Psoas muscle (tissue), 8 donors: Measurements from ENCODE around the gene POU3F1. TPM values are rescaled to one million over a fixed set of nuclear protein-coding genes. Genes with fewer than 3 reads are reported as not detected.

Experiments
- ATAC-seq, 4 donors: fragments of 200-7000 bp; cut with Tn5 transposase; one replicate each; pipeline ENCODE4 v1.9.1; 2020; ENCODE audit warnings: moderate library complexity in 3 of 4, mild to moderate bottlenecking in 2 of 4
- DNase-seq, 2 donors: peaks; one replicate each; pipeline ENCODE4 v3.0.0-alpha.2; 2020
- H3K27ac ChIP-seq: fragments of 200-600 bp; one replicate; pipeline ENCODE4 v1.8.0; 2022
- H3K27me3 ChIP-seq, 3 donors: fragments of 200-600 bp in 1 of 3; one replicate each; pipeline versions ENCODE4 v1.6.1 to v1.8.0; 2013 to 2022; ENCODE audit warnings: low read length in 2 of 3, mild to moderate bottlenecking in 2 of 3, moderate library complexity in 1 of 3; ENCODE audit not compliant: insufficient read depth in 3 of 3
- H3K36me3 ChIP-seq, 2 donors: fragments of 200-600 bp in 1 of 2; one replicate each; pipeline versions ENCODE4 v1.6.1 to v1.8.0; 2013 to 2022; ENCODE audit warnings: low read depth in 1 of 2, mild to moderate bottlenecking in 1 of 2, moderate library complexity in 1 of 2; ENCODE audit not compliant: insufficient read depth in 1 of 2
- H3K4me1 ChIP-seq: fragments of 200-600 bp; one replicate; pipeline ENCODE4 v1.8.0; 2022
- H3K4me3 ChIP-seq: fragments of 200-600 bp; one replicate; pipeline ENCODE4 v1.8.0; 2022; ENCODE audit warnings: mild to moderate bottlenecking
- H3K9me3 ChIP-seq: fragments of 200-600 bp; one replicate; pipeline ENCODE4 v1.8.0; 2022
- CTCF ChIP-seq: fragments of 200-600 bp; IDR thresholded peaks from one replicate; pipeline ENCODE4 v1.8.0; 2022; ENCODE audit warnings: antibody characterized with exemption
- WGBS, 3 donors: extraction: QIAGEN DNeasy Blood & Tissue Kit; methylation state at CpG; one replicate each; pipeline versions ENCODE4 v1.1.6 to v1.1.7; 2013; 5-methylcytosine and 5-hydroxymethylcytosine counted together
- intact Hi-C, 2 donors: fragments of 100-400 bp; cut with DNase I; formaldehyde crosslinking; loops; one replicate each; pipeline versions ENCODE4 v1.11.0 to v1.14.2; 2022
- polyA plus RNA-seq, 3 donors: library from polyadenylated mRNA; stranded (reverse); fragments of 200-250 nt; gene quantifications; one replicate each; pipeline ENCODE4 v1.2.3, GENCODE V29; 2013
- total RNA-seq, 4 donors: library from RNA; stranded (reverse); fragmentation: NEBNext Ultra II Directional in 2 of 4; extraction: Animal tissue kit (Norgen Biotek cat#: 25700) in 2 of 4; gene quantifications; one replicate each; pipeline versions ENCODE4 v1.2.1 to v1.2.4, GENCODE V29; 2021 to 2023
- donor health status: healthy with polysubstance abuse.
- donor health status: DM: no; HTN: no; CAD: no; lungs with moderate emphysema.
- donor health status: Bipolar disorder and iron deficiency.
- donor health status: healthy.
- donor health status: DM: yes; HTN: yes; CAD: no.
- donor health status: DM: no; HTN: no; CAD: no.
- donor health status: DM: no; HTN: no; CAD: no.
- donor health status: DM: yes; HTN: yes; CAD: no.

POU3F1 gene
- total and polyA plus RNA-seq, 7 donors, result 0.04 to 0.38 (median 0.13) TPM; not detected in 1

- Histone ChIP-seq H3K4me1 (no peaks in the 10 kb centered on the region), H3K27me3 (peaks cover 0 to 8% (median 0%) of the 10 kb centered on the region in 3 donors), H3K4me3 (no peak overlapping the region), H3K36me3 (no peaks in the 10 kb centered on the region), H3K27ac (no peak overlapping the region), H3K9me3 (no peaks in the 10 kb centered on the region)
- WGBS, 3 donors, result 46 to 53% (median 48%) methylated on average over 10 of the region's 10 CpGs
- intact Hi-C loops, result no loop called here
- DNase-seq (no peak), ATAC-seq (peak in 1 of 4 donors; percentile 54)
- peak; percentile 14 for TF ChIP-seq CTCF
Observed at GRCh38 chr1:38071312-38072256, 25.0 kb upstream of the POU3F1 start.

GRCh38 chr1:38068980-38069340 is 22.4 kb upstream of the POU3F1 start:
- no peak for TF ChIP-seq CTCF
- DNase-seq (no peak), ATAC-seq (no peak)
- no peaks in the 10 kb centered on the region for H3K4me1 ChIP-seq
- peaks cover 0 to 8% (median 3%) of the 10 kb centered on the region in 3 donors for H3K27me3 ChIP-seq
- no peaks in the 10 kb centered on the region for H3K9me3 ChIP-seq
- H3K4me3 ChIP-seq, result no peak overlapping the region
- intact Hi-C loops, result no loop called here
- H3K36me3 ChIP-seq, result no peaks in the 10 kb centered on the region
- WGBS, 3 donors, result 64 to 87% (median 75%) methylated on average over 3 of the region's 3 CpGs
- H3K27ac ChIP-seq, result no peak overlapping the region

GRCh38 chr1:38068220-38068979 is 21.8 kb upstream of the POU3F1 start:
- DNase-seq, result no peak
- no peak for ATAC-seq
- 66 to 72% (median 70%) methylated on average over 14 of the region's 14 CpGs for WGBS, 3 donors
- Histone ChIP-seq H3K27me3 (peaks cover 0 to 8% (median 3%) of the 10 kb centered on the region in 3 donors), H3K36me3 (no peaks in the 10 kb centered on the region), H3K9me3 (no peaks in the 10 kb centered on the region), H3K4me3 (no peak overlapping the region), H3K27ac (no peak overlapping the region), H3K4me1 (no peaks in the 10 kb centered on the region)
- intact Hi-C loops, result no loop called here
- no peak for TF ChIP-seq CTCF

GRCh38 chr1:38064197-38064903 is 17.8 kb upstream of the POU3F1 start:
- no peak for TF ChIP-seq CTCF
- Histone ChIP-seq H3K27ac (no peak overlapping the region), H3K4me1 (no peaks in the 10 kb centered on the region), H3K9me3 (no peaks in the 10 kb centered on the region), H3K4me3 (no peak overlapping the region), H3K27me3 (peaks cover 0 to 3% (median 0%) of the 10 kb centered on the region in 3 donors), H3K36me3 (no peaks in the 10 kb centered on the region)
- DNase-seq, result no peak
- intact Hi-C loops, result no loop called here
- WGBS, 3 donors, result 61 to 67% (median 67%) methylated on average over 11 of the region's 11 CpGs
- ATAC-seq, result no peak
